Right kidney (tissue), 1 donor: ENCODE results near the gene TMC2.
"Not testable (repeated sequence)": the region's sequence is repeated elsewhere in the genome, so short reads cannot be mapped to it uniquely, and the experiment has no call there.

Experiments used
- DNase-seq: peaks from one replicate; pipeline ENCODE4 v3.0.0-alpha.2; 2016

The TMC2 gene

GRCh38 chr20:2524709-2525506 is 11.5 kb upstream of the TMC2 start:
- DNase-seq, result peak; percentile 92

- not testable (repeated sequence) for DNase-seq
These were observed 10.2 kb upstream of the TMC2 start for GRCh38 chr20:2526218-2526583.

GRCh38 chr20:2527762-2528161 is 8.6 kb upstream of the TMC2 start:
- no peak for DNase-seq

- no peak for DNase-seq
These were observed 7.6 kb upstream of the TMC2 start for GRCh38 chr20:2528671-2529271.

GRCh38 chr20:2533118-2533517 is 3.3 kb upstream of the TMC2 start:
- no peak for DNase-seq

- no peak for DNase-seq
These were observed 438 bp upstream of the TMC2 start for GRCh38 chr20:2535711-2536559.

GRCh38 chr20:2537101-2537500 is 728 bp downstream of the TMC2 start:
- DNase-seq, result no peak

GRCh38 chr20:2538356-2538755 is 2.0 kb downstream of the TMC2 start:
- no peak for DNase-seq

GRCh38 chr20:2538931-2539720 is 2.8 kb downstream of the TMC2 start:
- DNase-seq, result no peak

GRCh38 chr20:2541940-2542339 is 5.6 kb downstream of the TMC2 start:
- DNase-seq, result no peak

- DNase-seq, result no peak
These were observed 6.0 kb downstream of the TMC2 start for GRCh38 chr20:2542361-2542760.

- no peak for DNase-seq
These were observed 7.8 kb downstream of the TMC2 start for GRCh38 chr20:2544211-2544610.

- DNase-seq, result no peak
These were observed 9.2 kb downstream of the TMC2 start for GRCh38 chr20:2545594-2545993.

- no peak for DNase-seq
These were observed 21.7 kb downstream of the TMC2 start for GRCh38 chr20:2557873-2558580.

- peak; percentile 46 for DNase-seq
These were observed 22.4 kb downstream of the TMC2 start for GRCh38 chr20:2558581-2559278.

- DNase-seq, result no peak
These were observed 22.9 kb downstream of the TMC2 start for GRCh38 chr20:2559279-2559626.

- DNase-seq, result no peak
These were observed 23.3 kb downstream of the TMC2 start for GRCh38 chr20:2559651-2560050.

GRCh38 chr20:2563116-2563515 is 26.7 kb downstream of the TMC2 start:
- no peak for DNase-seq

GRCh38 chr20:2564406-2564805 is 28.0 kb downstream of the TMC2 start:
- peak; percentile 31 for DNase-seq

- DNase-seq, result no peak
These were observed 39.3 kb downstream of the TMC2 start for GRCh38 chr20:2575682-2576081.

- no peak for DNase-seq
These were observed 39.9 kb downstream of the TMC2 start for GRCh38 chr20:2576317-2576727.
